ENCODE results near the gene GABARAPL2.
A peak's percentile ranks its signal among the peaks of the same experiment; 100 is the strongest.
"Not testable (repeated sequence)": the region's sequence is repeated elsewhere in the genome, so short reads cannot be mapped to it uniquely, and the experiment has no call there.

Gene GABARAPL2

DNA sequence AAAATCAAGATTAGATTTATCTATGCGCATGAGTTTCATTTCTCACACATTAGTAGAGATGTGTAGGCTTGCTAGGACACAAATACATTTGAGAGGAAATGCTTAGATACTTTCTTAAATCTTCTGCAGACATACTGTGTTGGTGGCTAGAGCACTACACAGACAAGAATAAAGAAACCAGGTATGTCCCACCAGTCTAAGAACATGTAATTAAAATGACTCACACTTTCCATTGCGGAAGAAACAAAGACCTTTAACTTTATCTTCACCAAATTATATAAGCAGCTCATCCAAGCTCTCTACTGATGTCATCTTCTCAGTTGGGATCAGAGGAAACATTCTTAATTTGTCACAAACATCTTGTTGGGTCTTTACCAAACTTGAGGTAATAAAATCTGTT, 12.5 kb downstream of the GABARAPL2 start:
- DNase-seq: no peak
- intact Hi-C loops (cut with DNase I): no loop called here

DNA sequence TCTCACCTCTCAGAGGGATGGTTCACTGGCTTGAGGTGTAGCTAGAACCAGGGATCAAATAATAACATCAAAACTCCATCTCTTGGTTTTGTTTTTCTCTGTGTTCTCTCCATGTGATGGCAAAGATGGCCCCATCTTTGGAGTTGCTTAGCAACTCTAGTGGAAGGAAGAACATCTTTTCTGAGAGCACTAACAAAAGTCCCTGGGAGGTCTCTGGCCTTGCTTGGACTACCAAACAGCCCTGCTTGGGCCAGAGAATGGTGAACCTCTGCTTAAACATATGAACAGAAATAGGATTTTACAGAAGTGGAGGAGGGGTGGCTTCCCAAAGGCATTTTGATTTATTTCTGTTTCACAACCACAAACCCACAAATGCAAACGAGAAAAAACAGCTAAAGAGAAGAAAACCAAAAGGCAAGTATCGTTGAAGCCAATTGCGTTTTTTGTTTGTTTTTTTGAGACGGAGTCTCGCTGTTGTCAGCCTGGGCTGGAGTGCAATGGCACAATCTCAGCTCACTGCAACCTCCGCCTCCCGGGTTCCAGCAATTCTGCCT, 13.2 kb downstream of the GABARAPL2 start:
- no peak for DNase-seq
- intact Hi-C loops (cut with DNase I): no loop called here

GRCh38 chr16:75584108-75584507, 17.9 kb downstream of the GABARAPL2 start:
- intact Hi-C loops (cut with DNase I): no loop called here

DNA sequence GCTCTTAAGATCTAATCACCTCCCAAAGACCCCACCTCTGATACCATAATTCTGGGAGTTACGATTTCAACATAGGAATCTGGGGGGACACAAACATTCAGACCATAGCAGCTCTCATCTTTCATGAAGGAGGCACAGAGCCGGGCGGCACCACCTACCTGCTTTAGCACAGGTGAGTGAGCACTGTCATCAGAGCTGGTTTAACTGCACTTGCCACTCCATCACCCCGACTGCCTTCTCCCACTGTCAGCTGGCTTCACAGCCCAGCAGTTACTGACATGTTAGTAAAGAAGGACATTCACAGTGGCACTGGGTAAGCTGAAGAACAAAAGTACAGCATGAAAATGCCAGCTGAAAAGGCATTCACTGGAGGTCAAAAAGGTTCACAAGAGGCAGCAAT, 22.5 kb downstream of the GABARAPL2 start:
- intact Hi-C loops (cut with DNase I): no loop called here
- DNase-seq: peak in 1 of 42 donors; percentile 20

More at GRCh38 chr16:75584108-75584507, 17.9 kb downstream of the GABARAPL2 start:
- peak in 1 of 42 donors; percentile 20 for DNase-seq

DNA sequence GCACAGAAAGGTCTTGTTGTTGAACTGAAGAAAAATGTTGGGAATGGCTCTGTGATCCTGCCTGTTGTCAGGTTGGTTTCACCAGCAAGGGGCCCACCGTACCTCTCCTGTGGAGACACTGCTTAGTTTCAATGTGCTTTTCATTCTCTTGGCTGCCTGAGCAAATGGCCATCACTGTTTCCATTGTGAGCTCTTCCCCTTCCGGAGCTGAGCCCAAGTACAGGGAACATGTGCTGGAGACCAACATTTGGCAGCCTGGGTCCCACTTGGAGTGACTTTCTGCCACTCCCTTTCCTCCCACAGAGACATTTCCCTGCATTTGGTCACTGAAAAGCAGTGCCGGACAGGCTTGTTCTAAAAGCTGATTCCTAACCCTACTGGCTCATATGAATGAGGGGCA, 23.1 kb downstream of the GABARAPL2 start:
- intact Hi-C loops (cut with DNase I): no loop called here
- DNase-seq: peak in 3 of 42 donors; percentile 35 to 40 (median 37)

GRCh38 chr16:75590920-75591843, 25.0 kb downstream of the GABARAPL2 start:
- peak in 24 of 42 donors; percentile 23 to 75 (median 44) for DNase-seq
- intact Hi-C loops (cut with DNase I): no loop called here

- intact Hi-C loops (cut with DNase I); DNase-seq: not testable (repeated sequence)
Measured at GRCh38 chr16:75591927-75592326, 25.7 kb downstream of the GABARAPL2 start.

- DNase-seq: peak in 1 of 42 donors; percentile 13
- intact Hi-C loops (cut with DNase I): no loop called here
Measured at GRCh38 chr16:75593308-75593707, 27.1 kb downstream of the GABARAPL2 start.

GRCh38 chr16:75593825-75594820, 27.9 kb downstream of the GABARAPL2 start:
- intact Hi-C loops (cut with DNase I): no loop called here
- no peak for DNase-seq

DNA sequence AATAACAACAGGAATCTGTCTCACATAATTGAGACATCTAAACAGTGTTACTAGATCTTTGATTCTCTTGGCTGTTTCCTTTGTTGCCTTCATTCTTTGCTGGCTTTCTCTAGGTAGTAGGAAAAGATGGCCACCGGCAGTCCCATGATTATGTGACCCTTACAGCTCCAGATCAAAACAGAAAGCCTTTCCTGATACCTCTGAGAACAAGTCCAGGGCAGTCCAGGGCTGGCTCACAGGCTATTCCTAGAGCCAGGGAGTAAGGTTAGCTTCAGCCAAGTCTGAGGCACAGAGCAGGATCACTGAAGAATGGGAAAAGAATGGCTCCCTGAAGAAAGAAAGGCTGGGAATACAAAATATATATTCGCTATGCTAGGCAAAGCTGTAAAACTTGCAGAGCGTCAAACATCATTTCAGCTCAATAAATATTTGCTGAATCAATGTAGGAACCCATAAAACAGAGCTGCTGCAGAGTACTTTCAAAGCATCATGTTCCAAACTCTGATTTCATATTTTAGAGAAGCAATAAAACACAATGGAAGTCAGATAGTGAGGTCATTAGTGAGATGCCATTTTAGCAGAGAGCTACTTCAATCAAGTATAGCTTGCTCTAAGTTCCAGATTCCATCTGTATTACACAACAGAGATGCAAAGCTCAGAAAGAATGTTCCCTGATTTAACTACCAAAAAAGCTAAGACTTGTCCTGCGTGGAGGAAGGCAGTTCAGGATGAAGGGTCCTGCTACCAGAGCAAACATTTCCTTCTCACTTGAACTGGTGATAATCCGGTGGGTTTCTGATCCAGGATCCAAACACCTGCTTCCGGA, 33.5 kb downstream of the GABARAPL2 start:
- intact Hi-C loops (cut with DNase I): no loop called here
- DNase-seq: no peak

DNA sequence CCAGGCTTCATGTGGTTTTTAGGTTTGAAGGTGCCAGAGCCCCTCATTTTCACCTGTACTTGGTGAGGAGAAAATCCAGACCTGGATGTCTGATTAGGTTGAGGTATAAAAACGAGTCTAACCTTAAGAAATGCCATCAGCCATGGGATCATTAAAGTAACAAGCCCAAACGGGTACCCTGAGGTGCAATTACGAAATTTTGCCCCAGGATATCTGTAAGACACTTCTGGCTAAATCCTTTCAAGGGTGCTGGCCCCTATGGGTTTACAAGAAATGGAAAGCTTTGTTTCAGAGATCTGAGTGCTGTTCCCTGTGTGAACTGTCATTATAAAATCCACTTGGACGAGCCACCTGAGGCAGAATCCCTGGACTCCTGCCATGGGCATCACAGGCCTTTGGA, 37.1 kb downstream of the GABARAPL2 start:
- intact Hi-C loops (cut with DNase I): no loop called here
- no peak for DNase-seq

GRCh38 chr16:75606507-75606906, 40.3 kb downstream of the GABARAPL2 start:
- DNase-seq: no peak
- intact Hi-C loops (cut with DNase I): no loop called here

GRCh38 chr16:75614066-75614897, 48.1 kb downstream of the GABARAPL2 start:
- intact Hi-C loops (cut with DNase I): no loop called here
- no peak for DNase-seq

DNA sequence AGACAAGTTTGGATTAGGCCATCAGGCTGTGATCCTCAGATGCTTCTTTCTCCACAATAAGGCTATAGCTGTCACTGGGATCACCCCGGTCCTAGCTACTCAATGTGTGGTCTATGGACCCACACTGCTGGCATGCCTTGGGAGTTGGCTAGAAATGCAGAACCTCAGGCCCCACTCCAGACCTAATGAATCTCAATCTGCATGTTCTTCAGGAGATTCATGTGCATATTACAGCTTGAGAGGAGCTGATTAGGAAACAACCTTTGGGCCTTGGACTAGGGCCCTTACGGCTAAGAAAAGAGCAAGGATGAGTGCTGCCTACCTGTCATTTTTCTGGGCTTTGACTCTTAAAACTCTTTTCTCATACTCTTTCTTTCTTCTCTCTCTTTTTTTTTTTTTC, 49.4 kb downstream of the GABARAPL2 start:
- intact Hi-C loops (cut with DNase I): no loop called here
- DNase-seq: no peak

- intact Hi-C loops (cut with DNase I): no loop called here
- no peak for DNase-seq
Measured at GRCh38 chr16:75616521-75617010, 50.4 kb downstream of the GABARAPL2 start.

- intact Hi-C loops (cut with DNase I): no loop called here
Measured at GRCh38 chr16:75617121-75617520, 50.9 kb downstream of the GABARAPL2 start.

GRCh38 chr16:75618780-75619179, 52.6 kb downstream of the GABARAPL2 start:
- no peak for DNase-seq
- intact Hi-C loops (cut with DNase I): no loop called here

More at GRCh38 chr16:75617121-75617520, 50.9 kb downstream of the GABARAPL2 start:
- no peak for DNase-seq

Data from head of caudate nucleus (tissue), 42 donors.